Ramos (cell line): ENCODE measurements around the gene RIN1.
"Not testable (repeated sequence)": the region's sequence is repeated elsewhere in the genome, so short reads cannot be mapped to it uniquely, and the experiment has no call there.

Experiments
- in situ Hi-C: fragments of 300-500 bp; cut with MboI; formaldehyde crosslinking; loops from one replicate; pipeline ENCODE4 v1.14.3; 2022; ENCODE audit warnings: low sequenced_read_pairs; ENCODE audit not compliant: unreplicated experiment

RIN1 gene, protein sequence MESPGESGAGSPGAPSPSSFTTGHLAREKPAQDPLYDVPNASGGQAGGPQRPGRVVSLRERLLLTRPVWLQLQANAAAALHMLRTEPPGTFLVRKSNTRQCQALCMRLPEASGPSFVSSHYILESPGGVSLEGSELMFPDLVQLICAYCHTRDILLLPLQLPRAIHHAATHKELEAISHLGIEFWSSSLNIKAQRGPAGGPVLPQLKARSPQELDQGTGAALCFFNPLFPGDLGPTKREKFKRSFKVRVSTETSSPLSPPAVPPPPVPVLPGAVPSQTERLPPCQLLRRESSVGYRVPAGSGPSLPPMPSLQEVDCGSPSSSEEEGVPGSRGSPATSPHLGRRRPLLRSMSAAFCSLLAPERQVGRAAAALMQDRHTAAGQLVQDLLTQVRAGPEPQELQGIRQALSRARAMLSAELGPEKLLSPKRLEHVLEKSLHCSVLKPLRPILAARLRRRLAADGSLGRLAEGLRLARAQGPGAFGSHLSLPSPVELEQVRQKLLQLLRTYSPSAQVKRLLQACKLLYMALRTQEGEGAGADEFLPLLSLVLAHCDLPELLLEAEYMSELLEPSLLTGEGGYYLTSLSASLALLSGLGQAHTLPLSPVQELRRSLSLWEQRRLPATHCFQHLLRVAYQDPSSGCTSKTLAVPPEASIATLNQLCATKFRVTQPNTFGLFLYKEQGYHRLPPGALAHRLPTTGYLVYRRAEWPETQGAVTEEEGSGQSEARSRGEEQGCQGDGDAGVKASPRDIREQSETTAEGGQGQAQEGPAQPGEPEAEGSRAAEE

DNA sequence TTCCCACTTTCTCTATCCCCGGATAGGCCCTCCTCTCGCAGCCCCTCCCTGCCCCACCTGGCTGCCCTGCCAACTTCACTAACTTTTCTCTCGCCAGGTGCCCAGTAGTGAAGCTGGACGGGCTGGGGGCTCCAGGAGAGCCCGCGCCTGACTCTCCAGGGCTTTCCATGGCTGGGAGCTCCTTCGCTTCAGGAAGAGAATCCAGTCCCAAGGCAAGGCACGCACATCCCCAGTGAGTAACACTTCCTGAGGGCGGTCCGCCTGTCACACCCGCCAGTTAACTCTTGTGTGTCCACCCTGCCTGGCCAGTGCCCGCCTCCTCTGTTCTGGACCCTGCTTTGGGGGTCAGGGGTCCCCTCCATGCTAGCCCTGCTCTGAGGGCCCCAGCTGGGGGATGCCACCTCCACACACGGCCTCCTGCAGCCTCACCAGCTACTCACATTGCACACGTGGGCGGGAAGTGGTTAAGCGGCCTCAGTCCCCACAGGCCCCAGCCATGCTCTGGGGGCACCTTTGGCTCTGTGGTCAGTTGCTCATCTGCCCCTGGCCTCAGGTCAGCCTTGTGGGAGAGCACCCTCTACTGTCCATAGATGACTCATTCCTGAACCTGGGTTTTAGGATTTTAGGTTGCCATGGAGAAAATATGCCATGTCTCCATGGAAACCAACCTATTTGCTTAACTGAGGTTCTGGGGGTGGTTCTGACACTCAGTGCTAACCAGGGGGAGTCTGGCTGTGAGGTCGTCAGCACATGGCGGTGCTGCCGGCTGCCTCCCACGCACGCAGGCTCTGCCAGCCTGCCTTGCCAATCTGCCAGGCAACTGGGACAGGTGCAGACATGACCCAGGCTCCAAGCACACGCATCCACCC lies at the start of gene RIN1:
TSS of gene RIN1 (minus strand) at position 201 of the 869 bp plus-strand sequence. CDS start at position 169, 32 bp downstream.
- in situ Hi-C loops = no loop called here

DNA sequence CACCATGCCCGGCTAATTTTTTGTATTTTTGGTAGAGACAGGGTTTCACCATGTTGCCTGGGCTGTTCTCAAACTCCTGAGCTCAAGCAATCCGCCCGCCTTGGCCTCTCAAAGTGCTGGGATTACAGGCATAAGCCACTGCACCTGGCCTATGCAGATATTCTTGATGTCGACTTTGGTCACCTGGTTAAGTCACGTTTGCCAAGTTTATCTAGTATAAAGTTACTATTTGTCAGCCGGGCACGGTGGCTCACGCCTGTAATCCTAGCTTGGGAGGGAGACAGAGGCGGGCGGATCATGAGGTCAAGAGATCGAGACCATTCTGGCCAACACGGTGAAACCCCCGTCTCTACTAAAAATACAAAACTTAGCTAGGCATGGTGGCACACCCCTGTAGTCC lies 48.1 kb upstream of the RIN1 start:
- in situ Hi-C loops = not testable (repeated sequence)

DNA sequence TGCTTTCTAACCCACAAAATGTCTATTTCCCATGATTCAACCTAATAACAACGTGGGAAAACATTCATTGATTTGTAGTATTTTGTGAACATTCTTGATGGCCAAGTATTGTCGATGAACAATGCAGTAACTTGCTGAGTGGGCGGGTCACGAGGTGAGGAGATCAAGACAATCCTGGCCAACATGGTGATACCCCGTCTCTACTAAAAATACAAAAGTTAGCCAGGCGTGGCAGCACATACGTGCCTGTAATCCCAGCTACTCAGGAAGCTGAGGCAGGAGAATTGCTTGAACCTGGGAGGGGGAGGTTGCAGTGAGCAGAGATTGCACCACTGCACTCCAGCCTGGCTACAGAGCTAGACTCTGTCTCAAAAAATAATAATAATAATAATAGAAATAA lies 44.0 kb upstream of the RIN1 start:
- in situ Hi-C loops = not testable (repeated sequence)

DNA sequence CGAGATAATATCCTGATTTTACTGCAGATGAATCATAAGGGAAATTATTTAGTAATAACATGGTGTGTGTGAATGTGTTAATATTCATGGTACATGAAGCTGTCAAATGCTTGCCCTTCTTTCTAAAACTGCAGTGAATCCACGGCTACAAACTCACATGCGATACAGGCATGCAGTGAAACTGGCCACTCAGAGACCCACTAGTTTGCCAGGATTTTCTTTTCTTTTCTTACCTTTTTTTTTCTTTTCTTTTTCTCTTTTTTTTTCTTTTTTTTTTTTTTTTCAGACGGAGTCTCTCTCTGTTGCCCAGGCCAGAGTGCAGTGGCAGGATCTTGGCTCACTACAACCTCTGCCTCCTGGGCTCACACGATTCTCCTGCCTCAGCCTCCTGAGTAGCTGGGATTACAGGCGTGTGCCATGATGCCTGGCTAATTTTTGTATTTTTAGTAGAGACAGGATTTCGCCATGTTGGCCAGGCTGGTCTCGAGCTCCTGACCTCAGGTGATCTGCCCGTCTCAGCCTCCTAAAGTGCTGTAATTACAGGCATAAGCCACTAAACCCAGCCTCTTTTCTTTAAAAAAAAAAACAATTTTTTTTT lies 37.6 kb upstream of the RIN1 start:
- in situ Hi-C loops = not testable (repeated sequence)

DNA sequence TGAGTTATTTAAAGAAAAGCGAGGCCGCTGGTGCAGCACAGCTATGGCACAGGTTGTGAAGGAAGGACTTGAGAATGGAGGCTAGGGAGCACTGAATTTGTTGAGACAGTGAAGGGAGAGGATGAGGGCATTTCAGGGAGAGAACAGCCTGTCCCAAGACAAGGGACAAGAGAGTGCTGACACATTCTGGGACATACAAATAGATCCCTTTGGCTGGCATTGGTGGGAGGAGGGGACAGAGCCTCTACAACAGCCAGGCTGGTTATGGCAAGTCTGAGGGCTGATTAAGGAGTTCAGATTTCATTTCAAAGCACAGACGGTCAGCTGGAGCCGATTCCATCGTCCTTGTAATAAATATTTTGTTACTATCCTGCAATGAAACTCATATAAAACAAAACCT lies 37.0 kb upstream of the RIN1 start:
- in situ Hi-C loops = no loop called here

DNA sequence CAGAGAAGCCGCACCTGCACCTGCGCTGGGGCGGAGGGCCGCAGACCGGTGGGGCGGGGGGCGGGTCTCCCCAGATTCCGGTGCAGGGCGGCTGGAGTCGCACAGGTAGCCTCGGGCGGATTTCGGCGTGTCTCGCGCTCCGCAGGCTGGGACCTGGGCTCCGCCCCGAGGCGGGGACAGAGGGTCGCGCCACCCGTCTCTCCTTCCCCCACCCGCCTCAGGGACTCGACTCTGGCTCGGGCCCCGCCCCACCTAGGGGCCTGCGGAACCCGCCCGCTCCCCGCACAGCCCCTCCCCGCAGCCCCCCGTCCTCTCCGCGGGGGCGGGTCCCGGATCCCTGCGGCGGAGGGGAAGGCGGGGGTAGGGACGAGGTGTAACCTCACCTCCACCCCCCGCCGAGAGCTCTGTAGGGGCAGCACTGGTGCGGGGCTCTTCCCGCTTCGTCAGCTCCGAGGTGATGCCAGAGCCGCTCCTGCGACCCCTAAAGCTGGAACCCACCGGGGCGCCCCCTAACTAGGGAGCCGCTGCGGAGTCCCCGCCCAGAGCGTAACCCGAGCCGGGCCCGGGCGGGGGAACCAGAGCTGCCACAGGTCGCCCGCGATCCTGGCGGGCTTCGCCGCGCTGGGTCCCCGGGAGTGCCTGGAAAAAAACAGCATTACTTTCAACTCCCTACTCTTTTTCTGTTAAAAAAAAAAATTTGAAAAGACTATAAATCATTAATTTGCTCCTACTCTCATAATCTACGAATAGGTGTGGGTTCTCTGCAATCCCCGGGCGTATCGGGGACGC lies 35.6 kb upstream of the RIN1 start, which contains the start of gene SLC29A2:
TSS of gene SLC29A2 (minus strand) at position 134 of the 789 bp plus-strand sequence. CDS start 169 bp downstream, outside the sequence.
- in situ Hi-C loops = no loop called here

DNA sequence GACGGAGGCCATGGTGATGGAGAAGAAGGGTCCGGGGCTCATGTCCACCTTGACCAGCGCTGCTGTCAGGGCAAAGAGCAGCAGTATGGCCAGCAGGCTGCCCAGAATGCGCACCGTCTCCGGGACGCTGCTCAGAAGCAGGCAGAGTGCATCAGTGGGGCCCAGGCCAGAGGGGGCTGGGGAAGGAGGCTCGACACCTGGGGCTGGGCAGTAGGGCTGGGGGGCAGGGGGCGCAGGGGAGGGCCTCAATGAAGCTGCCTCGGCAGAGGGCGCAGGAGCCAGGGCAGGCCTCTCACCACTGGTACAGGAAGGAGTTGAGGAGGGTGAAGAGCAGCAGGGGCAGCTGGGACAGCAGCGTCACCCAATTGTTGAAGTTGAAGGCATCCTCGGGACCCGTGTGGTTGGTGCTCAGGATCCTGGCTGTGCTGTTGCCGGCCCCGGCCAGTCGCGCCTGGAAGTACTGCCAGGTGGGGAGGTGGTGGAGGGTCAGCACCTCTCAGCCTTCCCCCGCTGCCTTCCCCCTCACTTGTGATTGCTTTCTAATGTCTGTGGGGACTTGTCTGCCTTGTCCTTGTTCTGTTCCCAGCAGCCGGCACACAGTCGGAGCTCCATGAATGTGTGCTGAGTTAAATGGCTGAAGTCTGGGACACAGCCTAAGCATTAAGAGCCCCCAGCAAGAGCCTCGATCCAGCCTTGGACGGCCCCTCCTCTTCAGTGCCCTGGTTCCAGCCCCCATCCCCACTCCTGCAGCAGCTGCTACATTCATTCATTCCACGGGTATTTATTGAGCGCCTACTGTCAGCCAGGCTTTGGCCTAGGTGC lies 33.0 kb upstream of the RIN1 start:
- in situ Hi-C loops = no loop called here

DNA sequence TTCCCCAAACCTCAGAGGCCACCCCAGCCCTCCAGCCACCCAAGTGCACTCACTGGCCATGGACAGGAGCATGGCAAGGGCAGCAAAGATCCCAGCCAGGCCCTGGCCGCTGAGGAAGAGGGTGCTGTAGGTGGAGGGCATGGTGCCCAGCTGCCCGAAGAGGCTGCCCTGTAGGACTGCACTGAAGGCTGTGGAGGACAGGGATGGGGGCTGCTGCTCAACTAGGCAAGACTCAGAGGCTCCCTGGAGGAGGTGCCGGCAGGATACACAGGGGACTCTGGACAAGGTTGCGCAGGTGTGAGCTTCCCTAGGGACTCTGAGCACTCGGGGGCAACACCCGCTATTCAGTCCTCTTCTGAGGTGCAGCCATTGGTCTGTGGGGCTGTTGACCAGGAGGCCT lies 32.2 kb upstream of the RIN1 start:
- in situ Hi-C loops = no loop called here

DNA sequence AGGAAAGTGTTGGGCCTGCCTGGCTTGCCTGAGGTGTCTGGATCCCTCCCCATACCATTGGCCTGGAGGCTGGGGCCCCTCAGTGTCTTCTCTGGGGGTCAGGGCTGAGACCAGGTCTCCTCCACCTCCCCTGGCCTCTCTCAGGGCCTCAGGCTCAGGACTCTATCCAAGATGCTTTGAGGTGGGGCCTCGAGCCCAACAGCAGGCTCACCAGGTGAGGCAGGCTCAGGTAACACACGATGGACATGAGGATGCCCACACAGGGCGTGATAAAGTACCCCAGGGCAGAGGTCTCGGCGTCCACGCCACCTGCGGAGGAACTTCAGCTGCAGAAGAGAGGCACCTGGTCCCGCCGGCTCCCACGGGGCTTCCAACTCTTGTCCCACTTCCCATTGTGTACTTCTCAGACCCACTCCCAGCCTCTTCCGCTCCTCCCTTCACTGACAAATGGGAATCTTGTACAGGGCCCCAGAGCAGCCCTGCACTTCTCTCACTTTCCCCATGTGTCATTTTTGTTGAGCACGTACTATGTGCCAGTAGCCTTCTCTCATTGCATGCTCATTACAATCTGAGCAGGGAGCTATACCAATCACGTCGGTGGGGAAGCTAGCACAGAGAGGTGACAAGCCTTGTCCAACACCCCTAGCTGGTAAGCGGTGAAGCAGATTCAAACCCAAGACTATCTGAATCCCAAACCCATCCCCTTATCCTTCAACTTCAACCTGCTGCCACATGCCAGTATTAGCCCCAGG lies 31.5 kb upstream of the RIN1 start:
- in situ Hi-C loops = no loop called here

DNA sequence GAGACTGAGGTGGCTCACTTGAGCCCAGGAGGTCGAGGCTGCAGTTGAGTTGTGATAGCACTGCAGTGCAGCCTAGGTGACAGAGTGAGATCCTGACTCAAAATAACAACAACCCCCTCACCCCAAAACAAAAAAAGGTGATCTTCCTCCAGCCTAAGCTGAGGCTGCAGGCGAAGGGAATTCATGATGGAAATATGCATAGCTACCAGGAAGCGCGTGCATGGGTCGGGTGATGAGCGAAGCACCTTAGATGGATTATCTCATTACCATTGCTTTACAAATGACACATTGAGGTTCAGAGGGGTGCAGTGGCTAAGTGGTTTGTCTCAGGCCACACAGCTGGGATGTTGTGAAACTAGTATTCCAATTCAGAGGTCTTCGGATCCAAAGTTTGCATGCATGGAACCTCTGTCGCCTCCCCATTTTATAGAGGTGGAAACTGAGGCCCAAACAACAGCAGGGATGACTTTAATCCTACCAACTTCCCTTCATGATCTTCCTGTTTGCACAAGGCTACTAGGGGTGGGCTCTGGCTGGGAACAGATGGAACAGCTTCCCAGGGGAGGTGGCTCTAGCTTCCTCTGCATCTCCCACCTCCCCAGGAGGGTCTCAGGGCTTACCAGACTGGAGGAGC lies 30.7 kb upstream of the RIN1 start:
- in situ Hi-C loops = no loop called here

DNA sequence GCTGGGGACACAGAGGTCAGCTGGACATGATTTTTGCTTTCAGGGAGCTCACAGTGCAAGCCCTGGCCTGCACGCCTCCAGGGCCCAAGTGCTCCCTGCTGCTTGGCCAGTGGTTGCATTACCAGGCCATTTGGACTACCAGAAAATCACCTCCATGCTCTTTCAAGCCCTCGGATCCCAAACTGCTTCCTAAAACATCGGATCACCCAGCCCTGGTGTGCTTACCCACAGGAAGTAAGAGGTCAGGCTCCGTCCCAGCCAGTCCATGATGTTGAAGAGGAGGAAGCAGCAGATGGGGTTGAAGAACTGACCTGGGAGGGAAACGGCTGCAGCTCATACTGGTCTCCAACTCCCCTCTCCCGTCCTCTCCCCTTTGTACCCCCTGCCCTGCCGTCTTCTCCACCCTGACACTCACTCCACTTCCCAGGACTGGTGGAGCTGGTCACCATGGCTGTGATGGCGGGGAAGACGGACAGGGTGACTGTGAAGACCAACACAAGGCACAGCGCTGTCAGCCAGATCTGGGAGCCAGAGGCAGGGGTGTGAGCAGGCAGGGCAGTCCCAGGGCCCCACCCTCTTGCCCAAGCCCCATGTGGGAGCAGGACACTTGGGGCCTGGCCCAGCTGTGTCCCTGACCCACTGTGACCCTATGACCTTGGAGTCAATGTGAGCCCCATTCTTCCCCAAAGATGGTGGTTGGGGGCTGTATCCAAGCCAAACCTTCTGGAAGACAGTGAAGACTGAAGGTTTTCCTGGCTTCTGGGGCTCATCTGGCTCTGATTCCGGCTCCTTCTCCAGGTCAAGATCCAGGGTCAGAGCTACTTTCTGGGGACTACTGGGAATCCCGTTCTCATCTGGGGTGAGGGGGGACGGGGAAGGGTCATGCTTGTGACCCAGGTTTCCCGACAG lies 29.7 kb upstream of the RIN1 start:
- in situ Hi-C loops = no loop called here

DNA sequence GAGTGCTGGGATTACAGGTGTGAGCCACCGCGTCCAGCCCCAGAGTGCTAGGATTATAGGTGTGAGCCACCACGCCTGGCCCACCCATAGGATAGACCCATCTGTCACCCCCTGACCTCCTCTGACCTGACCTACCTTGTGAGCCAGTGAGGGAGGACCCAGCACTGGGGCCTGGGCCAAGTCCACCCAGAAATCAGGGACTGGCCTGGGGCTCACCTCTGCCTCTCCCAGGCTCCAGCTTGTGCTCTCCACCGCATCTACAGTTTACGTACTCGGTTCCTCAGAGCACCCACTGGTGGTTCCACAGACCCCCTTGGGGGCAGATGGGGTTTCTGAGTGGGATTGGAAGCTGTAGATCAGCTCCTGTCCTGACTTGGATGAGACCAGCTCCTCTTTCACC lies 28.9 kb upstream of the RIN1 start:
- in situ Hi-C loops = no loop called here

DNA sequence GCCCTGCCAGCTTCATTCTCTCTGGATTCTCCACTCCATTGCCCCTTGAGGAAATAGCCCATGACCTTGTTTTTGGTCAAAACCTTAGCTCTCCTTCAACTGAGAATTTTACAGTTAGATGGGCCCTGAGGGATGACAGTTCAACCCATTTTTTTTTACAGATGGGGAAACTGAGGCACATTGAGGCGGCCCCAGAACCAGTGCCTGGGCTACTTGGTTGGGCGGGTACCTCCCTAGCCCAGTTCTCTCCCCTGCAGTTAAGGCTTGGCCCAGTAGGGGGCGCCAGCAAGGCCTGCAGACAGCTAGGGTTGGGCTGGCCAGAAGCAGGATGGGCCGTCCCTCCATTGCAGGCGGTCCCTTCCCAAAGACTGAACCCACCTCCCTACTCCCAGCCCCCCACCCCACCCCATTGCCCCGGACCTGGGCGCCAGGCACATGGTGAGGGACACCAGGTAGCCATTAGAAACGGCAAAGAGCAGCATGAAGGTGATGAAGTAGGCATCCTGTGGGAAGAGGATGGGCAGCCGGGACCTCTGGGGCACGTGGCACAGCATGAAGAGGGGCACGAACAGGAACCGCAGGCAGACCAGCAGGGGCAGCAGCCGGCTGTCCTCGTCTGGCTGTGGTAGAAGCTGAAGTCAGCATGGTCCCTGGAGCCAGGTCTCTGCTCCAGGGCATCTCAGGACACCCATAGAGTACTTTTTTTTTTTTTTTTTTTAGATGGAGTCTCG lies 27.7 kb upstream of the RIN1 start:
- in situ Hi-C loops = no loop called here

DNA sequence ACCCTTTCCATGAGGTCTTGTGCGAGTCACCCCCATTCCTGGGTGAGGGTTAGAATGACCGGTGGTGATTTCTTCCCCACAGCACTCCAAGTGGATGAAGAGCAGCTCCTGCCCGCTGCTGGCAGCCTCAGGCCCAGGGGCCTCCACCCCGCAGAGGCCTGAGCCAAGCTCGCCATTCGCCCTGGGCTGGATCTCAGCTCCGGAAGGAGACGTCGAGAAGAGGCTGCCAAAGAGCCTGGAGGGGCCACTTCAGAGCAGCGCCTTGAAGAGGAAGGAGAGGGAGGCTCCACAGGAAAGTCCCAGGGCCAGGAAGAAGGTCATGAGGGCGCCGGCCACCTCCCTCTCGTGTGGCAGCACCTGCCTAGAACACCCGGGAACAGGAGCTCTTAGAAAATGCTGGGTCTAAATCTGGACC lies 27.0 kb upstream of the RIN1 start:
- in situ Hi-C loops = no loop called here

DNA sequence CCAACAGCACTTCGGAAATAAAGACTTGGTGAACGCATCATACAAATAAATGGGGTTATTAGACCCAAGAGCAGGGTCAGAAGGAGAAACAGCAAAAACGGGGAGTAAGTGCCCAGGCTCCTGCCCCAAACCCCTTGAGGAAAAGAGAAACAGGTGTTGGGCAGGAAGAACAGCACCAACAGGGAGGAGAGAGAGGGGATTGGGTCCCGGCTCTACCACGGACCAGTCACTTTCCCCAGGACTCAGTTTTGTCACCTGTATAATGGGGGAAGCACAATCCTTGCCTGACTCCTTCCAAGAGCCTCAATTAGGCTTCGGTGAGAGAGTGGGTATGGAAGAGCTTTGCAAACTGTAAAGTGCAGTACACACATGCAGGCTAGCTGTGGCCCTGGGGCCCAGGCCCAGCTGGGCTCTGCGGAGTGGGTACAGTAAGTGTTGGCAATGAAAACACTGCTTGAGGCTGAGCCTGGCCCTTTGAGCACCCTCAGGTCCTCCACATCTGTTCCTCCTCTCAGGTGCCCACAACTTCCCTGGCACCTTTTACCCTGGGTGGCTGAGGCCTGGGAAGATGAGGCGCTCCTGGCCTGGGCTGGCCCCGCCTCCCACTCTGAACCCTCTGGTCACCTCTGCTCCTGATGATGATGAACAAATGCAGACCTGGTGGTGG lies 26.4 kb upstream of the RIN1 start:
- in situ Hi-C loops = no loop called here
